Activated CD8-positive, alpha-beta memory T cell treated with anti-CD3 and anti-CD28 coated beads, Interleukin-2, amount 50 U/mL, for 24 hours (primary cell): ENCODE results near the gene NCBP2.
"Not testable (repeated sequence)": the region's sequence is repeated elsewhere in the genome, so short reads cannot be mapped to it uniquely, and the experiment has no call there.

ENCODE experiments used
- DNase-seq: peaks from one replicate; pipeline ENCODE4 v3.0.0-alpha.2; 2020; ENCODE audit errors: extremely low read depth

NCBP2 gene

GRCh38 chr3:196968233-196969133 lies 26.2 kb upstream of the NCBP2 start, which contains the start of gene PIGZ:
Gene PIGZ, minus strand, starts transcription at chr3:196968833. Its CDS starts 16,802 bp downstream, at chr3:196952031.
- no peak for DNase-seq

DNA sequence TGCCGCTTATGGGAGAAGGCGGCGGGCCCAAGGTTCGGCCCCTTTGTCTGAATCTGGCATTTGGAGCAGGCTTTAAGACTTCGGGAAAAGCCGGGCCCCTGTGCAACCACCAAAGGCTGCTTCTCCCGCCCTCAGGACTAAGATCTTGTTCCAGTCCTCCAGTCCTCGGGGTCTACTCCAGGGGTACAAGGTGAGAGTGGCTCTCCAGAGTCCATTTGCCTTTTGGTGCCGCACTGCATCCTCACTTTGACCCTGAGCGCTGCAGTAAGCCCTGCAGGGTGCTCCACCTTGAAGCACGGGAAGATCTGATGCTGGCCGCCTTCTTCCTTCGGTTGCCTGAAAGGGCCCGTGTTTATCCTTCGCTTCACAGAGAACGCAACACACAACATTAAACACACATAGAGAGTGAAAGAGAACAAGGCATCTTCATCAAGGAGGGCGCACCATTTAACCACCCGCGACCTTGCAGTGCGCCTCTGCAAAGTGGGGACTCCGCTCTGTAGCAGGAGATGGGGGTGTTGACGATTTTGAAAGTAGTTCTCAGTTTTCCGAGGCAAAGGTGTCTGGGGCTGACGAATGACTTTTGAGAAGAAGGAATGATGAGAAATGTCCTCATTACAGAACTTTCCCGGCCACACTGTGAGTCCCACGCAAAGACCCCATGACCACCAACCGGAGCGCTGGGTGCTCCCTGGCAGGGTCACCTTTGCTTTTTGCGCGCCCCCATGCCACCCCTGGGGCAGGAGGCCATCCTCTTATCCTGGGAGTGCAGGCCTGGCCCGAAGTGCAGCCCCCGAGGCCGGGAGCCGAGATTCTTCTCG lies 25.3 kb upstream of the NCBP2 start:
- no peak for DNase-seq

DNA sequence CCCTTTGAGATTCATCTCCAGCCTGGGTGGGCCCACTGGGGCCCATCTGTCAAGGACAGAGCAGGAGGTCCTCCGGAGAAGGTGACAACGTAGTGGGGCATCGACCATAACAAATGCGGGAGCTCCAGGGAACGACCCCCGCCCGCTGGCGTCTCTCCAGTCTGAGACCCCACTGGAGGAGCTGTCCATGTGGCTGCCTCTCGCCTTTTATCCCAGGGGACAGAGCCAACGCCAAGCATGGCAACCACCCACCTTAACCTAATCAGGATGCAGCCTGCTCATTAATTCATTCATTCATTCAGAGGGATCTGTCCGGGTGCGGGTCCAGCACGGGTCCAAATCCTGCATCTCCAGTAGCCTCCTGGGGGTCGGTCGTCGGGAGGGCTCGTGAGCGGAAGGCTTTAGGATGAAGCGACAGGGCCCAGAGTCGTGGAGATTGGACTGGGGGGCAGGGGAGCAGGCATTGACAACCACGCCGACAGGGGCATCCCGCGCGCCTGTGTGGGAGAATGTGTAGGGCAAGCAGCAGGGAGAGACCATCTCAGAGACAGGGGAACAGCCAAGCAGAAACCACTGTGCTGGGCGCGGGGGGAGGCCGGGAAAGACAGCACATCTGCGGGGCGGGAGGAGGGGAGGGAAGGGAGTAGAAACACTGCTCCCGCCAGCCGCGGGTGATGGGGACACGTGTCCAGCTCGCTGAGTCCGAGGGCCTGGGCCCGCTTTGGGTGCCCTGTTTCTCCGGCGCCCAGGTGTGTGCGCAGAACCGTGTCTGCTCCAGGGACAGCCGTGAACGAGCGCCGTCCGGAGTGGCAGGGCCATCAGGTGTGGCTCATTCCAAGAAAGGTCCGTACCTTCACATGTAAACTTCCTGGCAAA lies 24.4 kb upstream of the NCBP2 start:
- no peak for DNase-seq

DNA sequence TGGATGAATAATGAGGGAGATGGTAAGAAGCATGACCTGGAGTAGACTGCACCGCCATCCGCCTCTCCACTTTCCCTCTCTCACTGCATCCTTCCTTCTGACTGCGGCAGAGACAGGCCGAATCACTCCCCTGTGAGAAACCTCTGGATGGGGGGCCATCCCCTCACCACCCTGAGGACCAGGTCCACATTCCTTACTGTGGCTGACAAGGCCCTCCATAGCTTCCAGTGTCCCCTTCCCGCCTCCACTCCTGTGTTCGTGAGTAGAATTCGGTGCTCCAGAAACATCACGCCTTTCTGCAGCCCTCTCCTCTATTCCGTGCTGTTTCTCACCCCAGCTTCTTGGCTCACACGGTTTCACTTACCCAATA lies 23.5 kb upstream of the NCBP2 start:
- DNase-seq, result no peak

- DNase-seq, result no peak
Observed at GRCh38 chr3:196965112-196965803, 22.9 kb upstream of the NCBP2 start.

DNA sequence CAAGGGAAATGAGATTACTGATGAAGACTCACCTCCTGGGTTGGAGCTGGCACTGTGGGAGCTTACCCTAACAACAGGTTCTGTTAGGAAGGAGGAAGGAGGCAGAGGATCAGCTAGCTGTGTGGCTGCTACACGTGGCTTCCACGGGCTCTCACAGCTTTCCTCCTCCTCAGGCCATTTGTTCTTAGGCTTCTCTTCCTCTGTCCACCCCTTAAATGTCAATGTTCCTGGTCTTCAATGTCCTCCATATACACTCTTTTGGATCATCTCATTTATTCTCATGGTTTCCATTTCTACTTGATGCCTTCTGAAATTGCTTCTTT lies 21.3 kb upstream of the NCBP2 start:
- DNase-seq, result no peak

GRCh38 chr3:196962930-196963630 lies 20.8 kb upstream of the NCBP2 start:
- no peak for DNase-seq

GRCh38 chr3:196962108-196962929 lies 20.0 kb upstream of the NCBP2 start:
- DNase-seq, result no peak

DNA sequence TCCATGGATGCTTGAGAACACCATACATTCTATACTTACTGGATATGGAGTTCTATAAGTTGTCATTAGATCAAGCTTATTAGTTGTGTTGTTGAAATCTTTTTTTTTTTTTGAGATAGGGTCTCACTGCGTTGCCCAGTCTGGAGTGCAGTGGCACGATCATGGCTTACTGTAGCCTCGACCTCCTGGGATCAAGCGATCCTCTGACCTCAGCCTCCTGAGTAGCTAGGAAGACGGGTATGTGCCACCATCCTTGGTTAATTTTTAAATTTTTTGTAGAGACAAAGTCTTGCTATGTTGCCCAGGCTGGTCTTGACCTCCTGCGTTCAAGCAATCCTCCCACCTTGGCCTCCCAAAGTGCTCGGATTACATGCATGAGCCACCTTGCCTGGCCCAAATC lies 12.5 kb upstream of the NCBP2 start:
- no peak for DNase-seq

- DNase-seq, result no peak
Observed at GRCh38 chr3:196951371-196951770, 9.0 kb upstream of the NCBP2 start.

DNA sequence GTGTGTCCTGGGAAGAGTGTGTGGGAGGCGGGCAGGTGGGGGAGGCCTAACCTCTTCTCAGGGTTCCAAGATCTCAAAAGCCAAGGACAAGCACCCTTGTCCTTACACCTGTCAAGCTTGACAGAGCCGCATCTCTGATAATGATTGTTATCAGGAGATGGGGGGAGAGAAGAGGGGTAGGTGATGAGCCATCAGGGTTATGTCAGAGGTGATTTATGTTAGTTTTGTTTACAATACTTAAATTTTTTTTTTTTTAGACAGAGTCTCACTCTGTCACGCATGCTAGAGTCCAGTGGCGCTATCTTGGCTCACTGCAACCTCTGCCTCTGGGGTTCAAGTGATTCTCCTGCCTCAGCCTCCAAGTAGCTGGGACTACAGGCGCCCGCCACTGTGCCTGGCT lies 7.4 kb upstream of the NCBP2 start:
- no peak for DNase-seq

- no peak for DNase-seq
Observed at GRCh38 chr3:196949285-196949619, 6.9 kb upstream of the NCBP2 start.

- no peak for DNase-seq
Observed at GRCh38 chr3:196948442-196949284, 6.3 kb upstream of the NCBP2 start.

GRCh38 chr3:196947860-196948441 lies 5.6 kb upstream of the NCBP2 start:
- no peak for DNase-seq

- no peak for DNase-seq
Observed at GRCh38 chr3:196947136-196947859, 5.0 kb upstream of the NCBP2 start.

DNA sequence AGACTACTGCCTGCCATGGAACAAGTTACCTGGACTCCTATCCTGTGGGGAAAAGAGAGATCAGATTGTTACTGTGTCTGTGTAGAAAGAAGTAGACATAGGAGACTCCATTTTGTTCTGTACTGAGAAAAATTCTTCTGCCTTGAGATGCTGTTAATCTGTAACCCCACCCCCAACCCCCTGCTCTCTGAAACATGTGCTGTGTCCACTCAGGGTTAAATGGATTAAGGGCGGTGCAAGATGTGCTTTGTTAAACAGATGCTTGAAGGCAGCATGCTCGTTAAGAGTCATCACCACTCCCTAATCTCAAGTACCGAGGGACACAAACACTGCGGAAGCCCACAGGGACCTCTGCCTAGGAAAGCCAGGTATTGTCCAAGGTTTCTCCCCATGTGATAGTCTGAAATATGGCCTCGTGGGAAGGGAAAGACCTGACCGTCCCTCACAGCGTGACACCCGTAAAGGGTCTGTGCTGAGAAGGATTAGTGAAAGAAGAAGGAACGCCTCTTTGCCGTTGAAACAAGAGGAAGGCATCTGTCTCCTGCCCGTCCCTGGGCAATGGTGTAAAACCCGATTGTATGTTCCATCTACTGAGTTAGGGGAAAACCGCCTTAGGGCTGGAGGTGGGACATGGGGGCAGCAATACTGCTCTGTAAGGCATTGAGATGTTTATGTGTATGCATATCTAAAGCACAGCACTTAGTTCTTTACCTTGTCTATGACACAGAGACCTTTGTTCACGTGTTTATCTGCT lies 1.9 kb upstream of the NCBP2 start:
- DNase-seq, result not testable (repeated sequence)

DNA sequence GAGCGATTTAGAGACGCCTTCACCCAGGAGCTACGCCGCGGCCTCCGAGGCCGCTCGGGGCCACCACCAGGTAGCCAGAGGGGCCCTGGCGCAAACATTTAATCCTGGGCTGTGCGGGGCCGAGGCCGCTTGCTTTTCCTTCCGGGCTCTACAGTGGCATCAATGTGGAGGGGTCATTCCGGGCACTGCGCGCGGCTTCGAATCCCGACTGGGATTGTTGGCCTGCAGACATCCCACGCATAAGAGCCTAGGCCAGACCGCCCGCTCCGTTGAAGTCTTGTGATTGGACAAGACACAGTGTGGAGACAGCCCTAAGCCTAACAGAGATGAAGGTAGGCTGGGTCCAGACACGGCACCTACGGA lies 568 bp upstream of the NCBP2 start:
- peak; percentile 8 for DNase-seq
